Keratinocyte (primary cell): Measurements from ENCODE around the gene DIAPH2.

Source experiments
- EZH2 ChIP-seq: IDR thresholded peaks from one replicate; pipeline ENCODE4 v1.6.1; 2012; ENCODE audit warnings: inconsistent platforms, mild to moderate bottlenecking, low read length, moderate library complexity
- TF ChIP-seq, protein P1 (sequence below), 3 experiments: IDR thresholded peaks in 1 of 3; conservative IDR thresholded peaks in 1 of 3; optimal IDR thresholded peaks in 1 of 3; 2 replicates in 2 of 3; 3 replicates in 1 of 3; pipeline versions ENCODE3 to v1.5.1; 2011; ENCODE audit warnings: low read length in 3 of 3, mild to moderate bottlenecking in 3 of 3, moderate library complexity in 2 of 3, control low read depth in 1 of 3, inconsistent platforms in 1 of 3; ENCODE audit not compliant: insufficient read depth in 2 of 3; ENCODE audit errors: extremely low read depth in 1 of 3

GRCh38 chrX:96791559-96791958 lies 106.9 kb downstream of the DIAPH2 start:
- TF ChIP-seq, protein P1, sequence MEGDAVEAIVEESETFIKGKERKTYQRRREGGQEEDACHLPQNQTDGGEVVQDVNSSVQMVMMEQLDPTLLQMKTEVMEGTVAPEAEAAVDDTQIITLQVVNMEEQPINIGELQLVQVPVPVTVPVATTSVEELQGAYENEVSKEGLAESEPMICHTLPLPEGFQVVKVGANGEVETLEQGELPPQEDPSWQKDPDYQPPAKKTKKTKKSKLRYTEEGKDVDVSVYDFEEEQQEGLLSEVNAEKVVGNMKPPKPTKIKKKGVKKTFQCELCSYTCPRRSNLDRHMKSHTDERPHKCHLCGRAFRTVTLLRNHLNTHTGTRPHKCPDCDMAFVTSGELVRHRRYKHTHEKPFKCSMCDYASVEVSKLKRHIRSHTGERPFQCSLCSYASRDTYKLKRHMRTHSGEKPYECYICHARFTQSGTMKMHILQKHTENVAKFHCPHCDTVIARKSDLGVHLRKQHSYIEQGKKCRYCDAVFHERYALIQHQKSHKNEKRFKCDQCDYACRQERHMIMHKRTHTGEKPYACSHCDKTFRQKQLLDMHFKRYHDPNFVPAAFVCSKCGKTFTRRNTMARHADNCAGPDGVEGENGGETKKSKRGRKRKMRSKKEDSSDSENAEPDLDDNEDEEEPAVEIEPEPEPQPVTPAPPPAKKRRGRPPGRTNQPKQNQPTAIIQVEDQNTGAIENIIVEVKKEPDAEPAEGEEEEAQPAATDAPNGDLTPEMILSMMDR (optimal IDR thresholded peaks at IDR 0.05 in 1 of 3, IDR thresholded peaks at IDR 0.05 in 1 of 3, conservative IDR thresholded peaks at IDR 0.05 in 1 of 3; ENCODE audit: extremely low read depth in 1 of 3, insufficient read depth in 2 of 3, low read length in 3 of 3) = no peak
- TF ChIP-seq EZH2 = no peak
